GM23338 (cell line): ENCODE data around the gene LGR5. TPM values are rescaled to one million over a fixed set of nuclear protein-coding genes. Genes with fewer than 3 reads are reported as not detected.
A peak's percentile ranks its signal among the peaks of the same experiment; 100 is the strongest.

ENCODE experiments used
- ATAC-seq: fragments of 200-7000 bp; cut with Tn5 transposase; 3 replicates; pipeline ENCODE4 v1.9.1; 2020
- DNase-seq: peaks from one replicate; pipeline ENCODE4 v3.0.0-alpha.2; 2015; ENCODE audit warnings: low spot score
- H2AFZ ChIP-seq: fragments of 200-600 bp; sonication (generic); 2 replicates; pipeline ENCODE4 v1.8.0; 2016; ENCODE audit warnings: antibody characterized with exemption, mild to moderate bottlenecking, moderate library complexity
- H3F3A ChIP-seq: fragments of 200-600 bp; sonication (generic); replicated peaks from 2 replicates; pipeline ENCODE4 v1.8.0; 2017; ENCODE audit warnings: antibody characterized with exemption, mixed run types, low read depth
- H3K27ac ChIP-seq: fragments of 200-600 bp; sonication (generic); 2 replicates; pipeline ENCODE4 v1.6.1; 2016; ENCODE audit warnings: low read depth
- H3K27me3 ChIP-seq: fragments of 200-600 bp; sonication (generic); 2 replicates; pipeline ENCODE4 v1.8.0; 2016; ENCODE audit warnings: mild to moderate bottlenecking, mixed run types, moderate library complexity; ENCODE audit not compliant: insufficient read depth
- H3K36me3 ChIP-seq: fragments of 200-600 bp; sonication (generic); 2 replicates; pipeline ENCODE4 v1.8.0; 2016; ENCODE audit warnings: mild to moderate bottlenecking; ENCODE audit not compliant: insufficient read depth
- H3K4me1 ChIP-seq: fragments of 200-600 bp; sonication (generic); 2 replicates; pipeline ENCODE4 v1.8.0; 2016; ENCODE audit warnings: mild to moderate bottlenecking, moderate library complexity; ENCODE audit not compliant: insufficient read depth
- H3K4me2 ChIP-seq: fragments of 200-600 bp; sonication (generic); 2 replicates; pipeline ENCODE4 v1.7.1; 2017; ENCODE audit warnings: mixed run types
- H3K4me3 ChIP-seq: fragments of 200-600 bp; sonication (generic); 2 replicates; pipeline ENCODE4 v1.6.1; 2016; ENCODE audit warnings: mixed run types
- H3K79me2 ChIP-seq: fragments of 200-600 bp; sonication (generic); replicated peaks from 2 replicates; pipeline ENCODE4 v1.8.0; 2017; ENCODE audit warnings: mild to moderate bottlenecking; ENCODE audit not compliant: insufficient read depth
- H3K9me2 ChIP-seq: fragments of 200-600 bp; sonication (generic); 2 replicates; pipeline ENCODE4 v1.8.0; 2017; ENCODE audit not compliant: insufficient read depth
- H4K20me1 ChIP-seq: fragments of 200-600 bp; sonication (generic); replicated peaks from 2 replicates; pipeline ENCODE4 v1.8.0; 2017; ENCODE audit warnings: mild to moderate bottlenecking; ENCODE audit not compliant: insufficient read depth
- H3K27ac Mint-ChIP-seq: 2 replicates; pipeline ENCODE4 v1.8.0; 2020; ENCODE audit warnings: inconsistent platforms, mild to moderate bottlenecking, moderate library complexity, mixed read lengths
- H3K27me3 Mint-ChIP-seq: 3 replicates; pipeline ENCODE4 v1.8.0; 2022; ENCODE audit warnings: low read depth, mild to moderate bottlenecking, moderate library complexity, mixed read lengths, inconsistent platforms; ENCODE audit not compliant: insufficient read depth, poor library complexity
- H3K36me3 Mint-ChIP-seq: 3 replicates; pipeline ENCODE4 v1.8.0; 2021; ENCODE audit warnings: low read depth, mild to moderate bottlenecking, inconsistent platforms, moderate library complexity, mixed read lengths
- H3K4me1 Mint-ChIP-seq: 3 replicates; pipeline ENCODE4 v1.8.0; 2020; ENCODE audit warnings: mild to moderate bottlenecking, inconsistent platforms, mixed read lengths
- H3K4me3 Mint-ChIP-seq: 3 replicates; pipeline ENCODE4 v1.8.0; 2021; ENCODE audit warnings: moderate library complexity, mild to moderate bottlenecking, inconsistent platforms, mixed read lengths
- H3K9me3 Mint-ChIP-seq: 3 replicates; pipeline ENCODE4 v1.8.0; 2020; ENCODE audit warnings: moderate library complexity, mild to moderate bottlenecking, inconsistent platforms, mixed read lengths
- CREB1 ChIP-seq: fragments of 250-450 bp; sonication (Bioruptor Pico); IDR thresholded peaks from 2 replicates; pipeline ENCODE4 v1.5.0; 2020; ENCODE audit warnings: low read depth, mild to moderate bottlenecking, moderate library complexity
- CTCF ChIP-seq, 2 experiments: fragments of 200-600 bp in 1 of 2; sonication (generic) in 1 of 2; conservative IDR thresholded peaks; 2 replicates each; pipeline versions ENCODE4 v1.5.1 to v1.6.1; 2016 to 2017; ENCODE audit warnings: antibody characterized with exemption in 2 of 2, low read depth in 2 of 2, mild to moderate bottlenecking in 2 of 2, moderate library complexity in 1 of 2
- EZH2 ChIP-seq: fragments of 200-600 bp; sonication (generic); IDR thresholded peaks from one replicate; pipeline ENCODE4 v1.8.0; 2017; ENCODE audit warnings: antibody characterized with exemption, mild to moderate bottlenecking, low read depth; ENCODE audit not compliant: unreplicated experiment
- EZH2phosphoT487 ChIP-seq: fragments of 200-600 bp; sonication (generic); IDR thresholded peaks from one replicate; pipeline ENCODE4 v1.8.1; 2018; ENCODE audit warnings: antibody characterized with exemption; ENCODE audit not compliant: unreplicated experiment
- JUNB ChIP-seq: IDR thresholded peaks from one replicate; pipeline ENCODE4 v1.6.1; 2016; ENCODE audit warnings: antibody characterized with exemption; ENCODE audit not compliant: unreplicated experiment
- NANOG ChIP-seq: IDR thresholded peaks from 2 replicates; pipeline ENCODE4 v1.6.1; 2016; ENCODE audit warnings: antibody characterized with exemption, borderline replicate concordance
- POLR2AphosphoS5 ChIP-seq: IDR thresholded peaks from 2 replicates; pipeline ENCODE4 v1.6.1; 2016; ENCODE audit warnings: antibody characterized with exemption, low read depth
- REST ChIP-seq: IDR thresholded peaks from one replicate; pipeline ENCODE4 v1.6.1; 2018; ENCODE audit warnings: antibody characterized with exemption; ENCODE audit not compliant: unreplicated experiment
- STAT1 ChIP-seq: IDR thresholded peaks from one replicate; pipeline ENCODE4 v1.6.1; 2016; ENCODE audit warnings: antibody characterized with exemption; ENCODE audit not compliant: unreplicated experiment
- ZNF114 ChIP-seq: fragments of 250-450 bp; sonication (Bioruptor Pico); IDR thresholded peaks from 2 replicates; pipeline ENCODE4 v1.5.0; 2020; ENCODE audit warnings: mild to moderate bottlenecking, moderate library complexity
- ZNF331 ChIP-seq: fragments of 250-450 bp; sonication (Bioruptor Pico); IDR thresholded peaks from 2 replicates; pipeline ENCODE4 v1.5.0; 2020; ENCODE audit warnings: low read depth, mild to moderate bottlenecking, moderate library complexity
- polyA plus RNA-seq: library from polyadenylated mRNA; unstranded; fragments of >200 nt; fragmentation: Nextera tagmentation; extraction: Ambion mirVana; gene quantifications from 2 replicates; pipeline ENCODE4 v1.2.1, GENCODE V29; 2016
- total RNA-seq: library from RNA; depleted of rRNA; stranded (reverse); fragments of >200 nt; shearing (Covaris generic); gene quantifications from 2 replicates; pipeline ENCODE4 v1.2.3, GENCODE V29; 2014
- TF ChIP-seq, protein P1 (sequence below): IDR thresholded peaks from 2 replicates; pipeline ENCODE4 v1.6.1; 2016; ENCODE audit warnings: antibody characterized with exemption

The LGR5 gene
- total and polyA plus RNA-seq, 2 experiments from 2014 or later, result 0.17 to 0.26 TPM

DNA sequence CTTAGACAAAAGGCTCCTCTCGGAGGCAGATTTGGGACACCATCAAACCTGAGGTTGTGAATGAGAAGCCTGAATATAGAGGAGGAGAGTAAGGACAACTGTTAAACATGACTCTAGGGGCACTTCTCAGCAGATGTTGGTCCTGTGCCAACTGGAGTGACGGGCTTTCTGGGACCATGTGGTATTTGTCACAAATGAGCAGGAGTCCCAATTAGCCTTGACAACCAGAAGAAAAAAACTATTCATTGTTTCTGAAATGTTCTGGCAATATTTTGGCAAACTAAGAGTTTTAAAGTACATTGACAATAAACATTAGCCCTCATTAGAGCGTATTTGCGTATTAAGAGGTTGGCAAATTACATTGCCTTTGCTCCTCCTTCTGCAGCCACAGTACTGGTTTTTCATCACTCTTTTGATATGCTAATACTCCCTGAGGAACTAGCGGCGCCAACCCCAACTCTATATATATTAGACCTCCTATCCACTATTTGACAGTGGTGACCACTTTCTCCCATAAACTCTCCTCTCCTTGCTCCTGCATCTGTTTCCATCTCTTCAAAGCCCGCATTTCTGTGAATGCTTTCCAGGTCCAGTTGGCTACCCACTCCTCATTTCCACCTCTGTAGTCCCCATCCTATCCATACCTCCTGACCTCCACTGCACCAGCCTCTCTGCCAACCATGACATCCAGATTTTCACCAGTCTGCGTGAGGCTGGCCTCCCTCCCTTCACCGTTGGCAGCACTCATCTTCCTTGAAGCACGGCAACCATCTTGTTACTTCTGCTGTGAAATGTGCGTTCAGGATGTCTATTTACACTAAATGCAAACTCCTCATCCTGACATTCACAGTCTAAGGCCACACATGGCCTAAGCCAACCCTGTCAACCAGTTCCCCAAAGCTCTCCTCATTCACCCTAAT, 123.3 kb downstream of the LGR5 start:
- peaks cover 12% of the 10 kb centered on the region for H3K4me1 Mint-ChIP-seq
- Histone ChIP-seq H2AFZ (peak overlapping the region; percentile 16), H3K4me3 (no peak overlapping the region), H3K27ac (no peak overlapping the region), H3F3A (no peaks in the 10 kb centered on the region), H4K20me1 (no peaks in the 10 kb centered on the region), H3K36me3 (no peaks in the 10 kb centered on the region), H3K4me2 (no peak overlapping the region), H3K27me3 (no peaks in the 10 kb centered on the region), H3K79me2 (no peaks in the 10 kb centered on the region), H3K9me2 (no peaks in the 10 kb centered on the region), H3K4me1 (no peaks in the 10 kb centered on the region)
- H3K27ac Mint-ChIP-seq, result peak overlapping the region; percentile 11; the same call in 1 of the 2 replicates
- H3K36me3 Mint-ChIP-seq, result no peaks in the 10 kb centered on the region
- DNase-seq (no peak), ATAC-seq (no peak)
- H3K27me3 Mint-ChIP-seq, result peaks cover 4% of the 10 kb centered on the region
- H3K9me3 Mint-ChIP-seq, result no peaks in the 10 kb centered on the region
- no peak overlapping the region for H3K4me3 Mint-ChIP-seq
- no peak for TF ChIP-seq NANOG
- no peak for TF ChIP-seq STAT1
- no peak for TF ChIP-seq REST
- no peak for TF ChIP-seq POLR2AphosphoS5

GRCh38 chr12:71565535-71565934, 125.9 kb downstream of the LGR5 start:
- Histone ChIP-seq H2AFZ (no peak overlapping the region), H3K9me2 (no peaks in the 10 kb centered on the region), H3K4me1 (no peaks in the 10 kb centered on the region), H3K4me2 (no peak overlapping the region), H3K27me3 (no peaks in the 10 kb centered on the region), H3K27ac (no peak overlapping the region), H3K4me3 (no peak overlapping the region), H3K79me2 (no peaks in the 10 kb centered on the region), H4K20me1 (no peaks in the 10 kb centered on the region), H3K36me3 (no peaks in the 10 kb centered on the region), H3F3A (no peaks in the 10 kb centered on the region)
- peaks cover 12% of the 10 kb centered on the region for H3K4me1 Mint-ChIP-seq
- no peak for DNase-seq
- peaks cover 4% of the 10 kb centered on the region for H3K27me3 Mint-ChIP-seq
- H3K4me3 Mint-ChIP-seq, result no peak overlapping the region
- no peaks in the 10 kb centered on the region for H3K36me3 Mint-ChIP-seq
- no peak for ATAC-seq
- H3K9me3 Mint-ChIP-seq, result no peaks in the 10 kb centered on the region
- no peak overlapping the region for H3K27ac Mint-ChIP-seq
- TF ChIP-seq REST (no peak), ZNF114 (CRISPR knock-in tag) (no peak), NANOG (no peak), CTCF (conservative IDR thresholded peaks at IDR 0.05; ENCODE audit: low read depth in 2 of 2) (no peak), JUNB (no peak), STAT1 (no peak), CREB1 (CRISPR knock-in tag) (no peak), POLR2AphosphoS5 (no peak), ZNF331 (CRISPR knock-in tag) (no peak), EZH2 (no peak), EZH2phosphoT487 (no peak)
- TF ChIP-seq, protein P1, sequence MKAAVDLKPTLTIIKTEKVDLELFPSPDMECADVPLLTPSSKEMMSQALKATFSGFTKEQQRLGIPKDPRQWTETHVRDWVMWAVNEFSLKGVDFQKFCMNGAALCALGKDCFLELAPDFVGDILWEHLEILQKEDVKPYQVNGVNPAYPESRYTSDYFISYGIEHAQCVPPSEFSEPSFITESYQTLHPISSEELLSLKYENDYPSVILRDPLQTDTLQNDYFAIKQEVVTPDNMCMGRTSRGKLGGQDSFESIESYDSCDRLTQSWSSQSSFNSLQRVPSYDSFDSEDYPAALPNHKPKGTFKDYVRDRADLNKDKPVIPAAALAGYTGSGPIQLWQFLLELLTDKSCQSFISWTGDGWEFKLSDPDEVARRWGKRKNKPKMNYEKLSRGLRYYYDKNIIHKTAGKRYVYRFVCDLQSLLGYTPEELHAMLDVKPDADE, result no peak
